HG03045 (cell line): Measurements from ENCODE around the gene ZBTB7B.
"Not testable (repeated sequence)": the region's sequence is repeated elsewhere in the genome, so short reads cannot be mapped to it uniquely, and the experiment has no call there.

ENCODE experiments used
- ATAC-seq: cut with Tn5 transposase; IDR thresholded peaks from one replicate; pipeline ENCODE4 v1.9.1; 2021; ENCODE audit warnings: mild to moderate bottlenecking, moderate library complexity; ENCODE audit not compliant: unreplicated experiment

Gene ZBTB7B

DNA sequence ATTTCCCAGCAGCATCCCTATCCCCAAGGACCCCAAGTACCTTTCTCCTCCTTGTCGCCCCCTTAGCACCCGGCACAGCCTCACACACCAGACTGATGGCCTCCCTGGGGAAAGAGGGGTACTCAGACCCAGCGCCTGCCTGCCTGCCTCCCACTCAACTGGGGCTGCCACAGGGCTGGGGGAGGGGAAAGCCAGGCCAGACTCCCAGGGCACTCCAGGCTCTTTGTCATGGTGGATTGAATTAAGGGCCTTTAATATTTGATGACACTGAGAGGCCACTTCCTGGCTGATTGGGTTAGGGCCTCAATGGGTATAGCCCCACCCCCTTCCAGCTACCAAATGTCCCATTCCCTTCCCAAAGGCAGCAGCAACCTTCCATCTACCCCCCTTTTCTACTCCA, 33.9 kb upstream of the ZBTB7B start:
- no peak for ATAC-seq

DNA sequence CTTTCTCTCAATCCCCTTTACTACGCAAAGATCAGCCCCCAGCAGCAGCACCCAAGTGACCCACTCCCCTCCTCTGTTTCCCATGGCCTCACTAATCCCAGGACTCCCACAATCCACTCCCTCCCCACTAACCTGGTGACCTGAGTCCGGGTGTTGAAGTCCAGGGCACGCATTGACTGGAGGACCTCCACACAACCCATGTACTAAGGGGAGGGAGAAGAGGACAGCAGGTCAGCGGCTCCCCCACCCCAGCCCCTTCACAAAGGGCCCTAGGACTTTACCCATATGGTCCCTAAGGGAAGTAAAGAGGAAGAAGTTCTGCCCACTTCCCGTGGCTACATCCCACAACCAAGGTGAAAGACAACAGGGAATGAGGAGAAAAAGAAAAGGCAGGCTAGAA, 33.4 kb upstream of the ZBTB7B start:
- ATAC-seq: no peak

DNA sequence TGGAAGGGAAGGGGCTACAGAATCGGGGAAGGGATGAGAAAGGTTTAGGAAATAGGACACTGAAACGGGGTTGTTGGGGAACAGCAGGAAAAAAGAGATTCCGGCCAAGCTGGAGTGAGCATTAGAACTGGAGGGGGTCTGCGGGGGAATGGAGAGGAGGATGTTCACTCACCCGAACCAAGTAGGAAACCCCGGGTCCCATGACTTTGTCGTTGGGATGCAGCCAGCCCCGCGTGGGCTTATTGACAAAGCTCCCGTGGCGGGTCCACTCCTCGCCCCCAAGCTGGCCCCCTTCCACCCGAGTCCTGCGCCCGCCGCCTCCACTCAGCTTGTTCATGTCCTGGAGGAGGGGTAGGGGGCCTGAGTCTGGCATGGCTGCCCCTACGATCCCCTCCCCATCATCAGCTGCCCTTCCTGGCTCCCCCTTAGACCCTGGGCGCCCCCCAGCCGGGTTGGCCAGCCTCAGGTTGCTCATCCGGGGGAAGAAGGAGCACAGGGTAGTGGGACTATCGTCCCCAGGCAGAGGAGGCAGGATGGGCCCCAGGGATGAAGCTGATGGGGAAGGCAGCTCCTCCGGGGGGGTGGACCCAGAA, 32.6 kb upstream of the ZBTB7B start:
- ATAC-seq: no peak

DNA sequence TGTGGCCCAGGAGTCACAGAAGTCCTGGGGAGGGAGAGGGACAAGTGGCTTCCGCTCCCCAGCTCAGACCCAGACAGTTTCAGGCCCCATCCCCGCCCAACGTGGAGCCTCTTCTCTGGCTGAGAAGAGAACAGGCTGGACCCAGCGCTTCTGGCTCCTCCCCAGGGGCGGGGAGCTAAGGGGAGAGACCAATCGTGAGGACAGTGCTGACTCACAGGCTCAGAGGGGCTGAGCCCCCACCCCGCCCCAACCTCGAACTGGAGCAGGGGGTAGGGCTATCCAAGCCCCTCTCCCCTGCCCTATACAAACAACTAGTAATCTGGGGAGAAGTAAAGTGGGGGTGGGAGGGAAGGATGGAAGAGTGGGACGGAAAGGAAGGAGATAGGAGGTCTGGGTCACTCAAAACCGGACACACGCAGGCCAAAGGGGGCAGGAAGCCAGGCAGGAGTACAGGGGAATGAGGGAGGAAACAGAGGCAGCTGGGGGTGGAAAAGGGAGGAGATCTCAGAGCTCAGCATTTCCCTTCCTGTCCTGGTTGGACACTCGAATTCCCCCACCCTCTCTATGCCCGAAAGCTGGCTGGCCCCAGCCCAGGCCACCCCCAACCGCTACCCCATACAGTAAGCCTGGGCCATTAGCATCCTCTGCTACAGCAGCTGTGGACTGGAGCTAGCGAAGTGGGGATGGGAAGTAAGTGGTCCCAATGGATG, 31.8 kb upstream of the ZBTB7B start, which contains the start of gene SHC1:
Gene SHC1, minus strand, starts transcription at position 117 of the 710 bp plus-strand sequence. CDS start 221 bp downstream, outside the sequence.
- ATAC-seq: no peak

- ATAC-seq: no peak
Measured at GRCh38 chr1:154971341-154971998, 31.1 kb upstream of the ZBTB7B start.

- no peak for ATAC-seq
Measured at GRCh38 chr1:154972213-154972516, 30.4 kb upstream of the ZBTB7B start.

DNA sequence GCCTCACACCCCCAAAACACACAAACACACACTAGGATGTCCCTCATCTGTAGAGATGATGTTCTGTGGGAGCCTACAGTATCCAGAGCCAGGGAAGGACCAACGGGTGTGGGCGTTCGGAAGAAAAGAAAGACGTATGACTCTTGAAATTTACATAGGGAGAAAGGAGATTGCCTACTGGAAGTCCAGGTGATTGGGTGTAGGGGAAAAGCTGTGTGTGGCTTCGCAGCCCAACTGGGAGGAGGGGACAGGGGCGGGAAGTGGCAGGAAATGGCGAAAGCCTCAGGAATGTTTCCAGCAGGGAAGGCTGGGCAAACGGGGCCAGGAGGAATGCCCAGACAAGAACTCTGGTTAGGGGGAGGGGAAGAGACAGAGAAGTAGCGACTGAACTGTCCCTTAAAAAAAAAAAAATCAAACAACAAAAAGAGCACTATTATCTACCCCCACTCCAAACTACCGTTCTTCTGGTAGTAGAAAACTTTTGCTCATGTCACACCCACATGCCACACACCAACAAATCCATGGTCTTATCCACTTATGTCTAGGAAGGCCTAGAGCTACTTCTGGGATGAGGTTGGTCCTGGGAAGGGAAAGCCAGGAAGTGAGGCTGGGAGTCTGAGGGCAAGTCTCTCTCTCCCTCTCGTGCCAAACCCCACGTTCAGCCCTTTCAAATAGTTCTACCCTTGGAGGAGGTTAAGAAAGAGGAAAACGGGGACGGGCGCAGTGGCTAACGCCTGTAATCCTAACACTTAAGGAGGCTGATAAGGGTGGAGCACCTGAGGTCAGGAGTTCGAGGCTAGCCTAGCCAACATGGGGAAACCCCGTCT, 29.9 kb upstream of the ZBTB7B start:
- no peak for ATAC-seq

DNA sequence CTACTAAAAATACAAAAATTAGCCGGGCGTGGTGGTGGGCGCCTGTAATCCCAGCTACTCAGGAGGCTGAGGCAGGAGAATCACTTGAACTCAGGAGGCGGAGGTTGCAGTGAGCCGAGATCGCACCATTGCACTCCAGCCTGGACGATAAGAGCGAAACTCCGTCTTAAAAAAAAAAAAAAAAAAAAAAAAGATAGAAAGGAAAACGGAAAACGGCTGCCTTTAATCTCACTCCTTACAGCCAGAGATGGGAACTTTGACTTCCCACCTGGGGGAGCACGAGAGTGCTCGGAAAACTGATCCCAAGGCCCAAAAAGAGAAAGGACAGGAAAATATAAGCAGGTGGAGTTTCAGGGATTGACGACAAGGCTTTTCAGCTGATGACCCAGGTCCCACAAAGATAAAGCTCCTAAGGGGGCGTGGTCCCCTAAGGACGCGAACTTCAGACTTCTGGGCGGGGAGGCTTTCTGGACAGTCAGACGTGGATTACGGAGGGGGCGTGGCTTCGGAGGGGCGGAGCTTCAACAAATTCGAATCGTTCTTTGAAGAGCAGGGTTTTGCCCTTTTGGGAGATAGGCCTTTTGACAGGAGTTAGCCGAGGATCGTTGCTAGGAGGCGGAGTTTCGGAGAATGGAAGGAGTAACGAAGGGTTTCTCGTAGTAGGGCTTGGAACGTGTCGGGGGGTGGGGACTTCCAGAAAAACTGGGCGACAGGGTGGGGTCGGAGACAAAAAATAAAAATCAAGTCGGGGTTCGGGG, 29.1 kb upstream of the ZBTB7B start:
- no peak for ATAC-seq

DNA sequence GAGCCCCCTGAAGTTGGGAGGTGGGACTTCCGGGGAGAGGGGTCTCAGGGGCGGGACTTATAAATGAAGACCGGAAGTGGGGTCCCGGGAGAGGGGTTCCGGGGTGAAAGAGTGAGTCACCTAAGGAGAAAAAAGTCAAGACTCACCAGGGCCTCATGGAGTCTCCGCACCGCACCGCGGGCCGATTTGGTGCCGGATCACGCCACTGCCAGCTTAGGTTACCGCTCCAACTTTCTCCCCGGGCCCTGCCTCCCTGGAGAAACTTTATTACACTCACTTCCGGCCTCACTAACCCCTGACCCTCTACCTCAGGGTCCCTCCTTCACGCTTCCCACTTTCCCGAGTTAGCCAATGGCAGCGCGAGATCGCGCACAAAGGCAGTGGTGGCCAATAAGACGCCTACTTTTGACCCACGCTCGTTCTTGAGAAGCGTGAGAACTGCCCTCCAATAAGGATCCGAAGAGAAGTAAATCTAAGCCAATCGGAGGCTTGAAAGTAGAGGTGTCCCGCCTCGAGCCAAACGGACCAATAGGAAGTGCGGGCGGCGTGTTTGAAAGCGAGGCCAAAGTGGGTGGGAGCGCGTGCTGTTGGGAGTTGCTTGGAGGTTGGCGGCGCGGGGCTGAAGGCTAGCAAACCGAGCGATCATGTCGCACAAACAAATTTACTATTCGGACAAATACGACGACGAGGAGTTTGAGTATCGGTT, 28.3 kb upstream of the ZBTB7B start, which contains the start of gene CKS1B:
Gene CKS1B, plus strand, starts transcription at position 580 of the 706 bp plus-strand sequence. Its CDS starts 65 bp downstream, at position 645.
- peak; percentile 70 for ATAC-seq

DNA sequence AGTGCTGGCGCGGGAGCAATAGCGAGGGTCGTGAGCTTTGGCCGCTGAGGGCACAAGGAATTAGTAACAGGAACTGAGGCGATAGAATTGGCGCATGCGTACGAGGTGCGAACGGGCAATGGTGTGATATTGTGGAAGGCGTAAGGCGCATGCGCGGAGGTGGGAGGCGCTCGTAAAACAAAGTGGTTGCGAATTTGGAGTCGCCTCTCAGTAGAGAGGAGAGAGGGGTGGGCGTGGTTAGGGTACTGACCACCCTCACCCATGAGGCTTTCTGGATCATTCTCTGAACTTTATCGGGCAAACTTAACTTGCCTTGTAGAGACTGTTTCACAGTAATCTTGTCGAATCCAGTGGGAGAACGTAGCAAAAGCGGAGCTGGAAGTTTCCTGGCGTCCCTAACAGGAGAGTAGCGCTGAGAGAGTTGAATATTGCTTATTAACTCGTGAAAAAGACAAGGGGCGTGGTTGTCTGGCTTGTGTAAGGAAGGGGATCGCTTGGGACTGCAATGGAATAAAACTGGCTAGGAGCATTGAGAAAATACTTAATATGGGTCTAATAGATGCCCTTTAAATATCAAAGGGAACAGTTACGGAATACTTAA, 27.7 kb upstream of the ZBTB7B start:
- peak; percentile 52 for ATAC-seq

GRCh38 chr1:154975409-154976059, 27.1 kb upstream of the ZBTB7B start:
- ATAC-seq: no peak

DNA sequence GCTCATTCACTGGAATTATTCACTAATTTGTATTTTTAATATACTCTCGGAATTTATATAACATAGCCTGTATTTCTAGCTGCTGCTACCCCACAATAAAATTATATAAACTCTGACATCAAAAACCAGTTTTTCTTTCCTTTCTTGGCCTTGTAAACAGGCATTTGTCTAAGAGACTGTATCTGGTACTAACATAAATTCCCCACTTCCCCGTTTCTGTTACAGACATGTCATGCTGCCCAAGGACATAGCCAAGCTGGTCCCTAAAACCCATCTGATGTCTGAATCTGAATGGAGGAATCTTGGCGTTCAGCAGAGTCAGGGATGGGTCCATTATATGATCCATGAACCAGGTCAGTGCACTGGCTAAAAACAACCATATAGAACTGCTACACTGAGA, 24.8 kb upstream of the ZBTB7B start:
- not testable (repeated sequence) for ATAC-seq

DNA sequence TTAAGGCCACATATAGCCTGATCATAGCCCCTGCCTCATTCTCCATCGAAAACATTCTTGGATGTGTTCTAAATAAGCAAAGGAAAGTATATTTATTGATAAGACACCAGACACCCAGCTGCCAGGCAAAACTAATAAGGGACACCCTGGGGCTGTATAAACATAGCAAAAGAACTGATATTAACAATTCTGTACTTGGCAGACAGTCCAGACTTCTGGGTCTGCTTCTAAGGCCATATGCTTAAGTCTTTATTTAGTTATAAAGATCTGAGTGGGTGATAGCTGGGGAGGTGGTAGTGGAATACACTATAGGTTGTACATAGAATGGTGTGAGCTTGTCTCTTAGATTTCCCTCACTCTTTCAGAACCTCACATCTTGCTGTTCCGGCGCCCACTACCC, 24.2 kb upstream of the ZBTB7B start:
- no peak for ATAC-seq

DNA sequence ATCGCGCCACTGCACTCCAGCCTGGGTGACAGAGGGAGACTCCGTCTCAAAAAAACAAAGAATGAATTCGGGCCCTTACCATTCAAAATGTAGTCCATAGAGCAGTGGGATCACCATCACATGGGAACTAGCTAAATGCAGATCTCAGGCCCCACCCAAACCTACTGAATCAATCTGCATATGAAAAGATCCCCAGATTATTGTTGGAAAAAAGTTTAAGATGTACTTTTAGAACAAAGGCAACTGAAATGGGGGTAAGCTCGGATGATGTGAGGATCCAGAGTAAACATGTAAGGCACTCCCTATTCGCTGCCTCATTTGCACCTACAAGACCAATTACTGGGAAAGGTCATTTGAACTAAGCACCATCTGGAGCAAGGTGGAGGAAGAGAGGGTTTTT, 20.3 kb upstream of the ZBTB7B start:
- ATAC-seq: no peak

DNA sequence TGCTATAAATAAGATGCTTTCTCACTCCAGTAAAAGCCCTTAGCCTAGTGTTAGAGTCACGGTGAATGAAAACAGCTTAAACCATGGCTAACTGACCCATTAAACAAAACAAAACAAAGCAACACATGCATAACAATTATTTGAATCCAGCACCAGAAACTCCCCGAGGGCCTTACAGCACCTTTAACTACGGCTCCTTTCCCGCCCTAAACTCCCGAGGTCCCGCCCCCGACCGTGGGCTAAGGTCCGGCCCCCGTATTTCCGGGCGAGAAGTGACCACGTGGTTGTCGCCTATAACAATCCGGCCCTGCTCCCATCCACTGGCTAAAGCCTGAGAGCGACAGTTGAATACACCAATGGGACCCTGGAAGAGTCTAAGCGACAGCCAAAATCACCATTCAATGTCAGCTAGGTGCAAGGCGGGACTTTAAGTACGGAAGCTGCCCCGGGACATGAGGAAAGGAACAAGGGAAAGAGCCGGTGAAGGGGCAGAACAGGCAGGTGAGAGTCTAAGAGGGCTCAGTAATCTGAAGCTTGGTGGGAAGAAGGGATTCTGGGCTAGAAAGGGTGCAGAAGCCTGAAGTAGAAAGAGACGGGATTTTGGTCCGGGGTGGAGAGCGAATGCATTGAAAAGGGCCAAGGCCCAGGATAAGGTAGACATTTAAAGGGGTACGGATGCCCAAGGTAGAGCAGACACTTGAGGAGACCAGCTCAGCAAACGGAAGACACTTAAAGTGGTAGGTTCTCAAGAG, 19.5 kb upstream of the ZBTB7B start, which contains the start of gene FLAD1:
Gene FLAD1, plus strand, starts transcription at position 448 of the 752 bp plus-strand sequence. CDS start 351 bp downstream, outside the sequence.
- ATAC-seq: peak; percentile 98

- no peak for ATAC-seq
Measured at GRCh38 chr1:154983776-154984466, 18.7 kb upstream of the ZBTB7B start.

DNA sequence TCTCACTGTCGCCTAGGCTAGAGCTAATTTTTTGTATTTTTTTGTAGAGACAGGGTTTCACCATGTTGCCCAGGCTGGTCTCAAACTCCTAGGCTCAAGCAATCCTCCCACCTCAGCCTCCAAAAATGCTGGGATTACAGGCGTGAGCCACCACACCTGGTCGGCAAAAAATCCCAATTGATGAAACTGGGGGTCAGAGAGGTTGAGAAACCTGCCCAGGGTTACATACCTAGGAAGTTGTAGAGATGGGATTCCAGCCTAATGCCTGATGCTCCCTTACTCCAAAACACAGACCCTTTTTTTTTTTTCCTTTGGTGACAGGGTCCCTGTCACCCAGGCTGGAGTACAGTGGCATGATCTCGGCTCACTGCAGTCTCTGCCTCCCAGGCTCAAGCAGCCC, 15.9 kb upstream of the ZBTB7B start:
- ATAC-seq: not testable (repeated sequence)

DNA sequence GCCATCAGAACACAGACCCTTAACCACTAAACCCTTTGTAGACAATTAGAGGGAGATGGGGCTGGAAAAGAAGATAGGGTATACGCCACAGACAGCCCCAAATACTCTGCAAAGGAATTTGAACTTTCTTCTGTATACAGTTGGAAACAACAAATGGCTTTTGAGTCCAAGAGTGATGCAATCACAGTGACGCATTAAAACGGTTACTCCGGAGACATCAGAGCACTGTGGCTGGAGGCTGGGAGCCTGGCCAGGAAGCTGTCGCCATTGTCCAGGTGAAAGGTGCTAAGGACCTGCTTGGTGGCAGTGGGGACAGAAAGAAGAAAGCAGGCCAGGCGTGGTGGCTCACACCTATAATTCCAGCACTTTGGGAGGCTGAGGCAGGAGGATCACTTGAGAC, 15.3 kb upstream of the ZBTB7B start:
- ATAC-seq: no peak
